Measurements from ENCODE around the gene SOX18. TPM values are rescaled to one million over a fixed set of nuclear protein-coding genes. Genes with fewer than 3 reads are reported as not detected.
A peak's percentile ranks its signal among the peaks of the same experiment; 100 is the strongest.

SOX18 gene
- total and polyA plus RNA-seq, 2 of the 13 experiments (the other 11 are each of a cell fraction or from before 2014, with no cell fraction given), result 1.6 to 1.9 TPM

DNA sequence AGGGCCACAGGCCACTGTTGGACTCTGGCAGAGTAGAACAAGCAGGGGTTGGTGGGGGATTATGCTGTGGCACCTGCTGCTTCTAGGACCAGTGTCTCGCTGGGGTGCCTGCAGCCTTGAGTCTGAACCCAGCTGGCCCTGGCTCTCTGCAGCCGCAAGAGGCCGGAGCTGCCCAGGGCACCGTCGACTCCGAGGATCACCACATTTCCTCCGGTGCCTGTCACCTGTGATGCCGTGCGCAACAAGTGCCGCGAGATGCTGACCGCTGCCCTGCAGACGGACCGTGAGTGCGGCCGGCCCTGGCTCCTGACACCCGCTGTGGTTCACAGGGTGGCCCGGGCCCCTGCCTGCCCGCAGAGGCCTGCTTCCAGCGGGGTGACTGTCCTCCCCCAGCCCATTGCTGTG lies 19.8 kb upstream of the SOX18 start (continued):
- TF ChIP-seq, protein P1, sequence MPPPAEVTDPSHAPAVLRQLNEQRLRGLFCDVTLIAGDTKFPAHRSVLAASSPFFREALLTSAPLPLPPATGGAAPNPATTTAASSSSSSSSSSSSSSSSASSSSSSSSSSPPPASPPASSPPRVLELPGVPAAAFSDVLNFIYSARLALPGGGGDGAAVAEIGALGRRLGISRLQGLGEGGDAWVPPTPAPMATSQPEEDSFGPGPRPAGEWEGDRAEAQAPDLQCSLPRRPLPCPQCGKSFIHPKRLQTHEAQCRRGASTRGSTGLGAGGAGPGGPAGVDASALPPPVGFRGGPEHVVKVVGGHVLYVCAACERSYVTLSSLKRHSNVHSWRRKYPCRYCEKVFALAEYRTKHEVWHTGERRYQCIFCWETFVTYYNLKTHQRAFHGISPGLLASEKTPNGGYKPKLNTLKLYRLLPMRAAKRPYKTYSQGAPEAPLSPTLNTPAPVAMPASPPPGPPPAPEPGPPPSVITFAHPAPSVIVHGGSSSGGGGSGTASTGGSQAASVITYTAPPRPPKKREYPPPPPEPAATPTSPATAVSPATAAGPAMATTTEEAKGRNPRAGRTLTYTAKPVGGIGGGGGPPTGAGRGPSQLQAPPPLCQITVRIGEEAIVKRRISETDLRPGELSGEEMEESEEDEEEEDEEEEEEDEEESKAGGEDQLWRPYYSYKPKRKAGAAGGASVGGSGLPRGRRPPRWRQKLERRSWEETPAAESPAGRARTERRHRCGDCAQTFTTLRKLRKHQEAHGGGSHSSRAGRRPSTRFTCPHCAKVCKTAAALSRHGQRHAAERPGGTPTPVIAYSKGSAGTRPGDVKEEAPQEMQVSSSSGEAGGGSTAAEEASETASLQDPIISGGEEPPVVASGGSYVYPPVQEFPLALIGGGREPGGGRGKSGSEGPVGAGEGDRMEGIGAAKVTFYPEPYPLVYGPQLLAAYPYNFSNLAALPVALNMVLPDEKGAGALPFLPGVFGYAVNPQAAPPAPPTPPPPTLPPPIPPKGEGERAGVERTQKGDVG (CRISPR knock-in tag; IDR thresholded peaks at IDR 0.05; ENCODE audit: borderline replicate concordance), result 0 out of 2 replicates have a peak, but pooled peaks have one; percentile 37
- TF ChIP-seq, protein P2, sequence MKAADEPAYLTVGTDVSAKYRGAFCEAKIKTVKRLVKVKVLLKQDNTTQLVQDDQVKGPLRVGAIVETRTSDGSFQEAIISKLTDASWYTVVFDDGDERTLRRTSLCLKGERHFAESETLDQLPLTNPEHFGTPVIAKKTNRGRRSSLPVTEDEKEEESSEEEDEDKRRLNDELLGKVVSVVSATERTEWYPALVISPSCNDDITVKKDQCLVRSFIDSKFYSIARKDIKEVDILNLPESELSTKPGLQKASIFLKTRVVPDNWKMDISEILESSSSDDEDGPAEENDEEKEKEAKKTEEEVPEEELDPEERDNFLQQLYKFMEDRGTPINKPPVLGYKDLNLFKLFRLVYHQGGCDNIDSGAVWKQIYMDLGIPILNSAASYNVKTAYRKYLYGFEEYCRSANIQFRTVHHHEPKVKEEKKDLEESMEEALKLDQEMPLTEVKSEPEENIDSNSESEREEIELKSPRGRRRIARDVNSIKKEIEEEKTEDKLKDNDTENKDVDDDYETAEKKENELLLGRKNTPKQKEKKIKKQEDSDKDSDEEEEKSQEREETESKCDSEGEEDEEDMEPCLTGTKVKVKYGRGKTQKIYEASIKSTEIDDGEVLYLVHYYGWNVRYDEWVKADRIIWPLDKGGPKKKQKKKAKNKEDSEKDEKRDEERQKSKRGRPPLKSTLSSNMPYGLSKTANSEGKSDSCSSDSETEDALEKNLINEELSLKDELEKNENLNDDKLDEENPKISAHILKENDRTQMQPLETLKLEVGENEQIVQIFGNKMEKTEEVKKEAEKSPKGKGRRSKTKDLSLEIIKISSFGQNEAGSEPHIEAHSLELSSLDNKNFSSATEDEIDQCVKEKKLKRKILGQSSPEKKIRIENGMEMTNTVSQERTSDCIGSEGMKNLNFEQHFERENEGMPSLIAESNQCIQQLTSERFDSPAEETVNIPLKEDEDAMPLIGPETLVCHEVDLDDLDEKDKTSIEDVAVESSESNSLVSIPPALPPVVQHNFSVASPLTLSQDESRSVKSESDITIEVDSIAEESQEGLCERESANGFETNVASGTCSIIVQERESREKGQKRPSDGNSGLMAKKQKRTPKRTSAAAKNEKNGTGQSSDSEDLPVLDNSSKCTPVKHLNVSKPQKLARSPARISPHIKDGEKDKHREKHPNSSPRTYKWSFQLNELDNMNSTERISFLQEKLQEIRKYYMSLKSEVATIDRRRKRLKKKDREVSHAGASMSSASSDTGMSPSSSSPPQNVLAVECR (CRISPR knock-in tag; IDR thresholded peaks at IDR 0.05; ENCODE audit: borderline replicate concordance), result 0 out of 2 replicates have a peak, but pooled peaks have one; percentile 16
- TF ChIP-seq, protein P3, sequence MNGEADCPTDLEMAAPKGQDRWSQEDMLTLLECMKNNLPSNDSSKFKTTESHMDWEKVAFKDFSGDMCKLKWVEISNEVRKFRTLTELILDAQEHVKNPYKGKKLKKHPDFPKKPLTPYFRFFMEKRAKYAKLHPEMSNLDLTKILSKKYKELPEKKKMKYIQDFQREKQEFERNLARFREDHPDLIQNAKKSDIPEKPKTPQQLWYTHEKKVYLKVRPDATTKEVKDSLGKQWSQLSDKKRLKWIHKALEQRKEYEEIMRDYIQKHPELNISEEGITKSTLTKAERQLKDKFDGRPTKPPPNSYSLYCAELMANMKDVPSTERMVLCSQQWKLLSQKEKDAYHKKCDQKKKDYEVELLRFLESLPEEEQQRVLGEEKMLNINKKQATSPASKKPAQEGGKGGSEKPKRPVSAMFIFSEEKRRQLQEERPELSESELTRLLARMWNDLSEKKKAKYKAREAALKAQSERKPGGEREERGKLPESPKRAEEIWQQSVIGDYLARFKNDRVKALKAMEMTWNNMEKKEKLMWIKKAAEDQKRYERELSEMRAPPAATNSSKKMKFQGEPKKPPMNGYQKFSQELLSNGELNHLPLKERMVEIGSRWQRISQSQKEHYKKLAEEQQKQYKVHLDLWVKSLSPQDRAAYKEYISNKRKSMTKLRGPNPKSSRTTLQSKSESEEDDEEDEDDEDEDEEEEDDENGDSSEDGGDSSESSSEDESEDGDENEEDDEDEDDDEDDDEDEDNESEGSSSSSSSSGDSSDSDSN (CRISPR knock-in tag; IDR thresholded peaks at IDR 0.05), result peak; percentile 17
- TF ChIP-seq NCOA2 (CRISPR knock-in tag; IDR thresholded peaks at IDR 0.05) (no peak), FOXM1 (CRISPR knock-in tag; IDR thresholded peaks at IDR 0.05) (0 out of 2 replicates have a peak, but pooled peaks have one; percentile 29), BCL6 (CRISPR knock-in tag; IDR thresholded peaks at IDR 0.05) (no peak), SP5 (CRISPR knock-in tag; IDR thresholded peaks at IDR 0.05; ENCODE audit: borderline replicate concordance, low read depth) (no peak)
- TF ChIP-seq, protein P4, sequence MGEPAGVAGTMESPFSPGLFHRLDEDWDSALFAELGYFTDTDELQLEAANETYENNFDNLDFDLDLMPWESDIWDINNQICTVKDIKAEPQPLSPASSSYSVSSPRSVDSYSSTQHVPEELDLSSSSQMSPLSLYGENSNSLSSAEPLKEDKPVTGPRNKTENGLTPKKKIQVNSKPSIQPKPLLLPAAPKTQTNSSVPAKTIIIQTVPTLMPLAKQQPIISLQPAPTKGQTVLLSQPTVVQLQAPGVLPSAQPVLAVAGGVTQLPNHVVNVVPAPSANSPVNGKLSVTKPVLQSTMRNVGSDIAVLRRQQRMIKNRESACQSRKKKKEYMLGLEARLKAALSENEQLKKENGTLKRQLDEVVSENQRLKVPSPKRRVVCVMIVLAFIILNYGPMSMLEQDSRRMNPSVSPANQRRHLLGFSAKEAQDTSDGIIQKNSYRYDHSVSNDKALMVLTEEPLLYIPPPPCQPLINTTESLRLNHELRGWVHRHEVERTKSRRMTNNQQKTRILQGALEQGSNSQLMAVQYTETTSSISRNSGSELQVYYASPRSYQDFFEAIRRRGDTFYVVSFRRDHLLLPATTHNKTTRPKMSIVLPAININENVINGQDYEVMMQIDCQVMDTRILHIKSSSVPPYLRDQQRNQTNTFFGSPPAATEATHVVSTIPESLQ (CRISPR knock-in tag; conservative IDR thresholded peaks at IDR 0.05), result no peak

Data from HepG2 (cell line).